Mesenchymal stem cell (in vitro differentiated cells and primary cell): ENCODE data around the gene ITGB5.
"Not testable (repeated sequence)": the region's sequence is repeated elsewhere in the genome, so short reads cannot be mapped to it uniquely, and the experiment has no call there.

Experiments
- DNase-seq: peaks from one replicate; pipeline ENCODE4 v3.0.0-alpha.2; 2013
- H2AFZ ChIP-seq: one replicate; pipeline ENCODE4 v1.6.1; 2013; ENCODE audit warnings: low read depth, mild to moderate bottlenecking, control low read depth, inconsistent platforms, low read length, moderate library complexity
- H2AK5ac ChIP-seq: 2 replicates; pipeline ENCODE4 v1.6.1; 2013; ENCODE audit warnings: low read length, moderate library complexity, mild to moderate bottlenecking, inconsistent platforms; ENCODE audit not compliant: severe bottlenecking
- H2BK120ac ChIP-seq: one replicate; pipeline ENCODE4 v1.6.1; 2013; ENCODE audit warnings: low read depth, mild to moderate bottlenecking, inconsistent platforms, low read length, moderate library complexity
- H2BK12ac ChIP-seq, 2 experiments: one replicate each; pipeline ENCODE4 v1.6.1; 2013; ENCODE audit warnings: inconsistent platforms in 2 of 2, low read length in 2 of 2, mild to moderate bottlenecking in 2 of 2, moderate library complexity in 2 of 2, control low read depth in 1 of 2
- H2BK15ac ChIP-seq: one replicate; pipeline ENCODE4 v1.6.1; 2013; ENCODE audit warnings: mild to moderate bottlenecking, low read depth, inconsistent platforms; ENCODE audit not compliant: poor library complexity, severe bottlenecking
- H2BK5ac ChIP-seq: 2 replicates; pipeline ENCODE4 v1.6.1; 2013; ENCODE audit warnings: low read depth, mild to moderate bottlenecking, low read length, control low read depth, inconsistent platforms; ENCODE audit not compliant: poor library complexity, severe bottlenecking
- H3K14ac ChIP-seq, 2 experiments: one replicate each; pipeline ENCODE4 v1.6.1; 2013; ENCODE audit warnings: inconsistent platforms in 2 of 2, low read length in 2 of 2, control low read depth in 1 of 2, mild to moderate bottlenecking in 1 of 2, moderate library complexity in 1 of 2
- H3K18ac ChIP-seq, 2 experiments: one replicate each; pipeline ENCODE4 v1.6.1; 2013; ENCODE audit warnings: inconsistent platforms in 2 of 2, low read length in 2 of 2, control low read depth in 1 of 2, low read depth in 1 of 2, mild to moderate bottlenecking in 1 of 2
- H3K23ac ChIP-seq, 2 experiments: one replicate each; pipeline ENCODE4 v1.6.1; 2013; ENCODE audit warnings: inconsistent platforms in 2 of 2, low read length in 2 of 2, mild to moderate bottlenecking in 2 of 2, moderate library complexity in 2 of 2, control low read depth in 1 of 2
- H3K27ac ChIP-seq: 2 replicates; pipeline ENCODE4 v1.5.1; 2013; ENCODE audit warnings: mild to moderate bottlenecking, moderate library complexity, low read length, control low read depth, inconsistent platforms; ENCODE audit not compliant: poor library complexity, severe bottlenecking
- H3K27me3 ChIP-seq, 2 experiments: 2 replicates each; pipeline versions ENCODE4 v1.6.1 to v1.7.0; 2013; ENCODE audit warnings: low read length in 2 of 2, mild to moderate bottlenecking in 2 of 2, moderate library complexity in 2 of 2, control low read depth in 1 of 2, inconsistent platforms in 1 of 2; ENCODE audit not compliant: control insufficient read depth in 1 of 2, insufficient read depth in 1 of 2
- H3K36me3 ChIP-seq, 2 experiments: 2 replicates each; pipeline versions ENCODE4 v1.6.1 to v1.7.0; 2013; ENCODE audit warnings: low read length in 2 of 2, control low read depth in 1 of 2, inconsistent platforms in 1 of 2, low read depth in 1 of 2, mild to moderate bottlenecking in 1 of 2; ENCODE audit not compliant: insufficient read depth in 2 of 2, control insufficient read depth in 1 of 2
- H3K4ac ChIP-seq, 2 experiments: one replicate each; pipeline ENCODE4 v1.6.1; 2013; ENCODE audit warnings: inconsistent platforms in 2 of 2, low read length in 2 of 2, mild to moderate bottlenecking in 2 of 2, moderate library complexity in 2 of 2, control low read depth in 1 of 2, low read depth in 1 of 2
- H3K4me1 ChIP-seq: 2 replicates; pipeline ENCODE4 v1.6.1; 2013; ENCODE audit warnings: low read depth, low read length, control low read depth; ENCODE audit not compliant: control insufficient read depth, insufficient read depth
- H3K4me2 ChIP-seq: 2 replicates; pipeline ENCODE4 v1.6.1; 2013; ENCODE audit warnings: low read length, mild to moderate bottlenecking, inconsistent platforms; ENCODE audit not compliant: poor library complexity, severe bottlenecking
- H3K4me3 ChIP-seq, 2 experiments: 2 replicates each; pipeline versions ENCODE4 v1.5.1 to v1.7.0; 2013; ENCODE audit warnings: low read length in 2 of 2, mild to moderate bottlenecking in 2 of 2, control low read depth in 1 of 2, low read depth in 1 of 2; ENCODE audit not compliant: insufficient read depth in 1 of 2
- H3K79me1 ChIP-seq: replicated peaks from 2 replicates; pipeline ENCODE4 v1.6.1; 2013; ENCODE audit warnings: mild to moderate bottlenecking, control low read depth, low read length, inconsistent platforms; ENCODE audit not compliant: poor library complexity, severe bottlenecking
- H3K9ac ChIP-seq: 2 replicates; pipeline ENCODE4 v1.7.0; 2013; ENCODE audit warnings: mild to moderate bottlenecking, low read length, moderate library complexity
- H3K9me3 ChIP-seq: 2 replicates; pipeline ENCODE4 v1.7.0; 2013; ENCODE audit warnings: mild to moderate bottlenecking, low read length; ENCODE audit not compliant: control insufficient read depth
- H4K8ac ChIP-seq: one replicate; pipeline ENCODE4 v1.6.1; 2013; ENCODE audit warnings: inconsistent platforms, mild to moderate bottlenecking, low read length, moderate library complexity
- H4K91ac ChIP-seq: one replicate; pipeline ENCODE4 v1.6.1; 2013; ENCODE audit warnings: mild to moderate bottlenecking, low read length, inconsistent platforms
- WGBS: methylation state at CpG from one replicate; pipeline ENCODE4 v1.1.7; 2013; ENCODE audit warnings: mixed read lengths; 5-methylcytosine and 5-hydroxymethylcytosine counted together

ITGB5 gene

GRCh38 chr3:124759666-124760401, 127.3 kb downstream of the ITGB5 start:
- H3K9me3 ChIP-seq, result no peaks in the 10 kb centered on the region
- H4K91ac ChIP-seq, result no peak overlapping the region
- 89% methylated on average over 13 of the region's 14 CpGs for WGBS
- H3K4ac ChIP-seq, result peak overlapping the region in 1 of 2 experiments; percentile 24
- peak overlapping the region; percentile 3 for H3K9ac ChIP-seq
- H3K36me3 ChIP-seq, result peaks cover 27 to 28% of the 10 kb centered on the region in 2 experiments
- peaks cover 12% of the 10 kb centered on the region for H3K4me1 ChIP-seq
- H3K27ac ChIP-seq, result no peak overlapping the region
- no peak overlapping the region for H3K23ac ChIP-seq
- peak overlapping the region in 1 of 2 experiments; percentile 78 for H3K18ac ChIP-seq
- H3K27me3 ChIP-seq, result no peaks in the 10 kb centered on the region
- H2AFZ ChIP-seq, result no peak overlapping the region
- peak overlapping the region in 1 of 2 experiments; percentile 86 for H3K14ac ChIP-seq
- H2BK15ac ChIP-seq, result peak overlapping the region; percentile 20
- H4K8ac ChIP-seq, result peak overlapping the region; percentile 33
- H3K4me2 ChIP-seq, result no peak overlapping the region
- no peak overlapping the region for H2BK120ac ChIP-seq
- DNase-seq, result no peak
- no peak overlapping the region for H2AK5ac ChIP-seq
- H2BK12ac ChIP-seq, result no peak overlapping the region
- H3K79me1 ChIP-seq, result peaks cover 5% of the 10 kb centered on the region
- H2BK5ac ChIP-seq, result no peak overlapping the region
- no peak overlapping the region for H3K4me3 ChIP-seq

DNA sequence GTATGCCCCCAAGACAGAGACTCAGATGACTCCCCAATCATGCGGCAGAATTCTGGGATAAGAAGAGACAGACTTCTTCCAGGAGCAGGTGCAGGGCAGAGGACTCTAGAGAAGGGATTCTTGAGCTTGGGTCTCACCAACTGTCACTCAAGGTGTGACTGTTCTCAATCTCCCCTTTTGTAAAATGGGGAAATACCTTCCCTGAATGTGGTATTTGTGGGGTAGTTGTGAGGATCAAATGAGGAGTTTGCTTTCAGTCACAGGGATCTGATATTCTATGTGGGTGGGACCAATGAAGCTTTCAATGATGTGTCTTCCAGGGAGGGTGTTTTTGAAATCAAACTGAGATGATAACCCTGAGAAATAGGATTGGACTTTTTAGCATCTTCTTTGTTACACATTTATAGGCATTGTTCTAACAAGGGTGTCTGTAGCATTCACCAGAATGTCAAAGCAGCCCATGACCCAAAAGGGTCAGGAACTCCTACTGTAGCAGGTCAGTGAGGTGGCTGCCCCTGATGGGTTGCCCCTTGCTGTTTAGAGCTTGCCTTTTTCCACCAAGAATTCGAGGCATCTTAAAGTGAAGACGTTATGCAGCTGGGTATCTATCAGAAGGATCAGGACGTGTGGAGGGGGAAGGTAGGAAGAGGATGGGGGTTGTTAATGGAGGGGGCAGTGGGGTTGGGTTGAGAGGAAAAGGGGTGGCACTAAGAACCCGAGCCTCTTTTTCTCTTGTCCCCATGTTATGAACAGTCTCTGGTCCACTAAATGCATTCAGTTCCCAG, 128.1 kb downstream of the ITGB5 start:
- no peak overlapping the region for H2BK15ac ChIP-seq
- no peak overlapping the region for H3K14ac ChIP-seq
- no peak overlapping the region for H2BK12ac ChIP-seq
- peaks cover 12% of the 10 kb centered on the region for H3K4me1 ChIP-seq
- H3K4ac ChIP-seq, result no peak overlapping the region
- H3K27ac ChIP-seq, result no peak overlapping the region
- H4K8ac ChIP-seq, result no peak overlapping the region
- H2BK120ac ChIP-seq, result no peak overlapping the region
- peaks cover 2% of the 10 kb centered on the region for H3K79me1 ChIP-seq
- H3K36me3 ChIP-seq, result peaks cover 19 to 20% of the 10 kb centered on the region in 2 experiments
- H3K18ac ChIP-seq, result no peak overlapping the region
- H3K23ac ChIP-seq, result no peak overlapping the region
- H2BK5ac ChIP-seq, result no peak overlapping the region
- no peak overlapping the region for H3K9ac ChIP-seq
- H3K4me3 ChIP-seq, result no peak overlapping the region
- no peaks in the 10 kb centered on the region for H3K27me3 ChIP-seq
- no peaks in the 10 kb centered on the region for H3K9me3 ChIP-seq
- H4K91ac ChIP-seq, result no peak overlapping the region
- H2AFZ ChIP-seq, result no peak overlapping the region
- WGBS, result 74% methylated on average over 4 of the region's 5 CpGs
- no peak overlapping the region for H2AK5ac ChIP-seq
- H3K4me2 ChIP-seq, result no peak overlapping the region
- DNase-seq, result no peak

DNA sequence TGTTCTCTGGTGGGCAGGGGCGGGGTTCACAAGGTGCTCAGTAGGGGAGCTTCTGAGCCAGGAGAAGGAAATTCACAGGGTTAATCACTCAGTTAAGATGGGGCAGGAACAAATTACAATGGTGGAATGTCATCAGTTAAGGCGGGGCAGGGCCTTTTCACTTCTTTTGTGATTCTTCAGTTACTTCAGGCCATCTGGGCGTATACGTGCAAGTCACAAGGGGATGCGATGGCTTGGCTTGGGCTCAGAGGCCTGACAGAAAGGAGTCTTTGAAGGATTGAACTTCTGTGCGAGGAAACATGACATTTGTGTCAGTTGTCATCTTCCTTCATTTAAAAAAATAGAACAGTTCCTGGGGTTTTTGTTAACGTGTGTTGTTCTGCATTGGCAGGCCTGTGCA, 129.2 kb downstream of the ITGB5 start:
- DNase-seq, H3K9ac ChIP-seq, H3K79me1 ChIP-seq, H3K27ac ChIP-seq, H3K14ac ChIP-seq, H3K18ac ChIP-seq, H2BK12ac ChIP-seq, H2BK5ac ChIP-seq, H3K36me3 ChIP-seq, H2BK15ac ChIP-seq, H3K4me3 ChIP-seq, H3K23ac ChIP-seq, H4K8ac ChIP-seq, H3K9me3 ChIP-seq, H3K27me3 ChIP-seq, H4K91ac ChIP-seq, H2BK120ac ChIP-seq, H3K4ac ChIP-seq, H2AFZ ChIP-seq, H2AK5ac ChIP-seq, H3K4me2 ChIP-seq: not testable (repeated sequence)
- WGBS, result 80% methylated on average over 7 of the region's 7 CpGs
- H3K4me1 ChIP-seq, result peaks cover 12% of the 10 kb centered on the region

DNA sequence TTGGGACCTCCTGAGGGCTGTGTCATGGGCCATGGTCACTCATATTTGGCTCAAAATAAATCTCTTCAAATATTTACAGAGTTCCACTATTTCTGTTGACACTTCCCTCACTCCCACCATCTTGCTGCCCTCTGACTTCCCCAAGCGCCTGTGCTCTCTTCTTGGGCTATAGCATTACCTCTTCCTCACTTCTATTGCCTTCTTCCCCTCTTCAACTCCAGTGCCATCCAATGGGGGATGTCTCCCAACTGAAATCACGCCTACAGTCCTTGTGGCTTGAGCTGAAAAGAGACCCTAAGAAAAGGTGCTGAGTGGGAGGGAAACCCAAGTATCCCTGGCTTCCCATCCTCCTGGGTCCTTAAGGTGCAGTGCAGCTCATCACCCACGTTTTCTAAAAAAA, 135.1 kb downstream of the ITGB5 start:
- no peak overlapping the region for H3K9ac ChIP-seq
- no peaks in the 10 kb centered on the region for H3K4me1 ChIP-seq
- no peaks in the 10 kb centered on the region for H3K27me3 ChIP-seq
- H3K14ac ChIP-seq, result no peak overlapping the region
- no peak overlapping the region for H3K4me2 ChIP-seq
- H3K27ac ChIP-seq, result no peak overlapping the region
- no peak overlapping the region for H4K91ac ChIP-seq
- no peaks in the 10 kb centered on the region for H3K79me1 ChIP-seq
- H2BK12ac ChIP-seq, result no peak overlapping the region
- H2AK5ac ChIP-seq, result no peak overlapping the region
- H3K36me3 ChIP-seq, result peaks cover 6 to 9% of the 10 kb centered on the region in 2 experiments
- no peak overlapping the region for H3K4me3 ChIP-seq
- H2BK15ac ChIP-seq, result no peak overlapping the region
- no peak for DNase-seq
- no peak overlapping the region for H2BK120ac ChIP-seq
- H2AFZ ChIP-seq, result no peak overlapping the region
- no peak overlapping the region for H3K4ac ChIP-seq
- no peak overlapping the region for H4K8ac ChIP-seq
- no peak overlapping the region for H2BK5ac ChIP-seq
- H3K18ac ChIP-seq, result no peak overlapping the region
- WGBS, result 88% methylated on average over 3 of the region's 3 CpGs
- no peak overlapping the region for H3K23ac ChIP-seq
- H3K9me3 ChIP-seq, result no peaks in the 10 kb centered on the region
